Pancreas (tissue), 10 donors: ENCODE data around the gene CFL2. TPM values are rescaled to one million over a fixed set of nuclear protein-coding genes. Genes with fewer than 3 reads are reported as not detected.

ENCODE experiments used
- ATAC-seq, 4 donors: fragments of 200-7000 bp; cut with Tn5 transposase; one replicate each; pipeline versions ENCODE4 v1.8.0 to v1.9.1; 2020; ENCODE audit warnings: mild to moderate bottlenecking in 4 of 4, moderate library complexity in 4 of 4
- DNase-seq, 6 donors: peaks; one replicate each; pipeline ENCODE4 v3.0.0-alpha.2; 2020
- FAIRE-seq: peaks from 2 replicates; lab custom pipeline; 2012; peaks lifted over from hg19 to GRCh38; lab: Jason Lieb, UNC
- H3K27ac ChIP-seq, 4 donors: fragments of 200-600 bp; sonication (generic); 1 replicate in 3 of 4; 2 replicates in 1 of 4; pipeline versions ENCODE4 v1.5.0 to v1.8.0; 2020
- H3K27me3 ChIP-seq, 4 donors: fragments of 200-600 bp; one replicate each; pipeline ENCODE4 v1.8.0; 2021
- H3K36me3 ChIP-seq, 3 donors: fragments of 200-600 bp; sonication (generic) in 1 of 3; one replicate each; pipeline versions ENCODE4 v1.5.0 to v1.8.0; 2020 to 2021
- H3K4me1 ChIP-seq, 3 donors: fragments of 200-600 bp; one replicate each; pipeline ENCODE4 v1.8.0; 2021
- H3K4me3 ChIP-seq, 4 donors: fragments of 200-600 bp; sonication (generic) in 2 of 4; one replicate each; pipeline versions ENCODE4 v1.5.0 to v1.8.0; 2020 to 2021
- H3K9me3 ChIP-seq, 4 donors: fragments of 200-600 bp; one replicate each; pipeline ENCODE4 v1.8.0; 2021
- CTCF ChIP-seq, 4 donors: fragments of 200-600 bp; sonication (generic) in 3 of 4; IDR thresholded peaks; one replicate each; pipeline versions ENCODE4 v1.5.0 to v1.8.0; 2021; ENCODE audit warnings: antibody characterized with exemption in 4 of 4
- WGBS, 2 donors: extraction: QIAGEN DNeasy Blood & Tissue Kit; methylation state at CpG; one replicate each; pipeline ENCODE4 v1.1.7; 2013; 5-methylcytosine and 5-hydroxymethylcytosine counted together
- intact Hi-C, 3 donors: fragments of 100-400 bp; cut with DNase I; formaldehyde crosslinking; loops; one replicate each; pipeline versions ENCODE4 v1.11.1 to v1.14.2; 2022
- polyA plus RNA-seq, 2 donors: library from polyadenylated mRNA; stranded (reverse); fragments of 200-250 nt; gene quantifications; one replicate each; pipeline ENCODE4 v1.2.3, GENCODE V29; 2013
- total RNA-seq, 6 donors: library from RNA; stranded (reverse); fragmentation: NEBNext Ultra II Directional in 4 of 6; extraction: Animal tissue kit (Norgen Biotek cat#: 25700) in 4 of 6; gene quantifications; one replicate each; pipeline versions ENCODE4 v1.2.1 to v1.2.4, GENCODE V29; 2021 to 2023
- donor health status: healthy with polysubstance abuse.
- donor health status: DM: no; HTN: no; CAD: no; lungs with moderate emphysema.
- donor health status: DM: no; HTN: no; CAD: no.
- donor health status: control.
- donor health status: control.
- donor health status: Bipolar disorder and iron deficiency.
- donor health status: DM: yes; HTN: yes; CAD: no.
- donor health status: DM: no; HTN: no; CAD: no.
- donor health status: DM: no; HTN: no; CAD: no.
- donor health status: DM: yes; HTN: yes; CAD: no.

The CFL2 gene
- total and polyA plus RNA-seq, 8 donors, result 5.1 to 12.7 (median 9.3) TPM

- H3K27ac ChIP-seq, result no peak overlapping the region
- no peak for DNase-seq
- no peak for ATAC-seq
- peaks cover 0 to 3% (median 0%) of the 10 kb centered on the region in 3 donors for H3K4me1 ChIP-seq
- TF ChIP-seq CTCF (IDR thresholded peaks at IDR 0.05), result no peak
- H3K36me3 ChIP-seq, result no peaks in the 10 kb centered on the region
- intact Hi-C loops, result no loop called here
- FAIRE-seq, result no peak
- no peaks in the 10 kb centered on the region for H3K27me3 ChIP-seq
- 60 to 67% methylated on average over 3 of the region's 3 CpGs for WGBS, 2 donors
- no peaks in the 10 kb centered on the region for H3K9me3 ChIP-seq
- no peak overlapping the region for H3K4me3 ChIP-seq
These were observed 25.8 kb downstream of the CFL2 start for GRCh38 chr14:34688470-34689206.

- DNase-seq, result no peak
- no peak for ATAC-seq
- Histone ChIP-seq H3K9me3 (no peaks in the 10 kb centered on the region), H3K36me3 (no peaks in the 10 kb centered on the region), H3K27me3 (no peaks in the 10 kb centered on the region), H3K27ac (no peak overlapping the region), H3K4me3 (no peak overlapping the region), H3K4me1 (no peaks in the 10 kb centered on the region)
- no peak for FAIRE-seq
- TF ChIP-seq CTCF (IDR thresholded peaks at IDR 0.05), result no peak
- intact Hi-C loops, result no loop called here
- WGBS, 2 donors, result 72 to 80% methylated on average over 7 of the region's 7 CpGs
These were observed 28.5 kb downstream of the CFL2 start for GRCh38 chr14:34685819-34686428.

- Histone ChIP-seq H3K4me3 (no peak overlapping the region), H3K4me1 (no peaks in the 10 kb centered on the region), H3K27ac (no peak overlapping the region), H3K36me3 (no peaks in the 10 kb centered on the region), H3K9me3 (no peaks in the 10 kb centered on the region), H3K27me3 (no peaks in the 10 kb centered on the region)
- FAIRE-seq, result no peak
- ATAC-seq, result no peak
- DNase-seq, result no peak
- TF ChIP-seq CTCF (IDR thresholded peaks at IDR 0.05), result no peak
- intact Hi-C loops, result no loop called here
These were observed 29.8 kb downstream of the CFL2 start for GRCh38 chr14:34684578-34684977.

- 80 to 83% methylated on average over 2 of the region's 2 CpGs for WGBS, 2 donors
- FAIRE-seq (no peak), DNase-seq (no peak), ATAC-seq (no peak)
- no peaks in the 10 kb centered on the region for H3K27me3 ChIP-seq
- intact Hi-C loops, result no loop called here
- H3K27ac ChIP-seq, result no peak overlapping the region
- H3K4me3 ChIP-seq, result no peak overlapping the region
- H3K36me3 ChIP-seq, result no peaks in the 10 kb centered on the region
- TF ChIP-seq CTCF (IDR thresholded peaks at IDR 0.05), result no peak
- no peaks in the 10 kb centered on the region for H3K9me3 ChIP-seq
- no peaks in the 10 kb centered on the region for H3K4me1 ChIP-seq
These were observed 31.5 kb downstream of the CFL2 start for GRCh38 chr14:34682787-34683321.
